Adrenal gland (tissue), 5 donors: Measurements from ENCODE around the gene MTIF2.
"Not testable (repeated sequence)": the region's sequence is repeated elsewhere in the genome, so short reads cannot be mapped to it uniquely, and the experiment has no call there.

Source experiments
- CTCF ChIP-seq, 6 experiments: fragments of 450-650 bp in 4 of 6; fragments of 200-600 bp in 2 of 6; sonication (generic) in 1 of 6; IDR thresholded peaks; 1 replicate in 5 of 6; 2 replicates in 1 of 6; pipeline versions ENCODE4 v1.5.1 to v1.8.0; 2016 to 2021; ENCODE audit warnings: antibody characterized with exemption in 6 of 6, mild to moderate bottlenecking in 2 of 6, moderate library complexity in 1 of 6
- POLR2A ChIP-seq, 2 donors: fragments of 450-650 bp; IDR thresholded peaks; one replicate each; pipeline ENCODE4 v1.6.1; 2017; ENCODE audit warnings: antibody characterized with exemption in 2 of 2, mild to moderate bottlenecking in 2 of 2, moderate library complexity in 1 of 2
- donor health status: DM: no; HTN: no; CAD: no.

GRCh38 chr2:55274346-55274745, 5.3 kb upstream of the MTIF2 start:
- not testable (repeated sequence) for TF ChIP-seq CTCF, POLR2A (IDR thresholded peaks at IDR 0.05)
